A549 (cell line): Measurements from ENCODE around the gene CALN1.

ENCODE experiments used
- FOSB ChIP-seq: fragments of 250-450 bp; sonication (Bioruptor Pico); IDR thresholded peaks from 2 replicates; pipeline ENCODE4 v1.5.0; 2020; ENCODE audit warnings: mild to moderate bottlenecking, moderate library complexity
- HOXA7 ChIP-seq: fragments of 250-450 bp; sonication (Bioruptor Pico); IDR thresholded peaks from 2 replicates; pipeline ENCODE4 v1.5.0; 2020; ENCODE audit warnings: mild to moderate bottlenecking, moderate library complexity
- JUNB ChIP-seq: fragments of >200 bp; sonication (Bioruptor Twin); formaldehyde crosslinking; IDR thresholded peaks from 2 replicates; pipeline ENCODE4 v1.6.1; 2016
- NR3C1 ChIP-seq: fragments of >200 bp; sonication (Bioruptor Twin); formaldehyde crosslinking; IDR thresholded peaks from 3 replicates; pipeline ENCODE4 v1.6.1; 2017
- POLR2A ChIP-seq: IDR thresholded peaks from 2 replicates; pipeline ENCODE4 v1.6.1; 2012; ENCODE audit warnings: mild to moderate bottlenecking, low read length
- TF ChIP-seq, protein P1 (sequence below): fragments of >200 bp; sonication (Bioruptor Twin); formaldehyde crosslinking; IDR thresholded peaks from 3 replicates; pipeline ENCODE4 v1.5.1; 2016
- TF ChIP-seq, protein P2 (sequence below): fragments of 450-650 bp; IDR thresholded peaks from 2 replicates; pipeline ENCODE4 v1.6.1; 2014; ENCODE audit warnings: antibody characterized with exemption
- TF ChIP-seq, protein P3 (sequence below): fragments of 250-450 bp; sonication (Bioruptor Pico); IDR thresholded peaks from 2 replicates; pipeline ENCODE4 v1.5.0; 2021; ENCODE audit warnings: mild to moderate bottlenecking, moderate library complexity, borderline replicate concordance

GRCh38 chr7:72254455-72254854, 157.7 kb downstream of the CALN1 start:
- TF ChIP-seq, protein P1, sequence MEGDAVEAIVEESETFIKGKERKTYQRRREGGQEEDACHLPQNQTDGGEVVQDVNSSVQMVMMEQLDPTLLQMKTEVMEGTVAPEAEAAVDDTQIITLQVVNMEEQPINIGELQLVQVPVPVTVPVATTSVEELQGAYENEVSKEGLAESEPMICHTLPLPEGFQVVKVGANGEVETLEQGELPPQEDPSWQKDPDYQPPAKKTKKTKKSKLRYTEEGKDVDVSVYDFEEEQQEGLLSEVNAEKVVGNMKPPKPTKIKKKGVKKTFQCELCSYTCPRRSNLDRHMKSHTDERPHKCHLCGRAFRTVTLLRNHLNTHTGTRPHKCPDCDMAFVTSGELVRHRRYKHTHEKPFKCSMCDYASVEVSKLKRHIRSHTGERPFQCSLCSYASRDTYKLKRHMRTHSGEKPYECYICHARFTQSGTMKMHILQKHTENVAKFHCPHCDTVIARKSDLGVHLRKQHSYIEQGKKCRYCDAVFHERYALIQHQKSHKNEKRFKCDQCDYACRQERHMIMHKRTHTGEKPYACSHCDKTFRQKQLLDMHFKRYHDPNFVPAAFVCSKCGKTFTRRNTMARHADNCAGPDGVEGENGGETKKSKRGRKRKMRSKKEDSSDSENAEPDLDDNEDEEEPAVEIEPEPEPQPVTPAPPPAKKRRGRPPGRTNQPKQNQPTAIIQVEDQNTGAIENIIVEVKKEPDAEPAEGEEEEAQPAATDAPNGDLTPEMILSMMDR = no peak
- TF ChIP-seq, protein P2, sequence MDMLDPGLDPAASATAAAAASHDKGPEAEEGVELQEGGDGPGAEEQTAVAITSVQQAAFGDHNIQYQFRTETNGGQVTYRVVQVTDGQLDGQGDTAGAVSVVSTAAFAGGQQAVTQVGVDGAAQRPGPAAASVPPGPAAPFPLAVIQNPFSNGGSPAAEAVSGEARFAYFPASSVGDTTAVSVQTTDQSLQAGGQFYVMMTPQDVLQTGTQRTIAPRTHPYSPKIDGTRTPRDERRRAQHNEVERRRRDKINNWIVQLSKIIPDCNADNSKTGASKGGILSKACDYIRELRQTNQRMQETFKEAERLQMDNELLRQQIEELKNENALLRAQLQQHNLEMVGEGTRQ = no peak
- TF ChIP-seq POLR2A = no peak
- TF ChIP-seq HOXA7 (CRISPR knock-in tag) = no peak
- TF ChIP-seq FOSB (CRISPR knock-in tag) = no peak
- no peak for TF ChIP-seq JUNB
- TF ChIP-seq NR3C1 = no peak
- TF ChIP-seq, protein P3, sequence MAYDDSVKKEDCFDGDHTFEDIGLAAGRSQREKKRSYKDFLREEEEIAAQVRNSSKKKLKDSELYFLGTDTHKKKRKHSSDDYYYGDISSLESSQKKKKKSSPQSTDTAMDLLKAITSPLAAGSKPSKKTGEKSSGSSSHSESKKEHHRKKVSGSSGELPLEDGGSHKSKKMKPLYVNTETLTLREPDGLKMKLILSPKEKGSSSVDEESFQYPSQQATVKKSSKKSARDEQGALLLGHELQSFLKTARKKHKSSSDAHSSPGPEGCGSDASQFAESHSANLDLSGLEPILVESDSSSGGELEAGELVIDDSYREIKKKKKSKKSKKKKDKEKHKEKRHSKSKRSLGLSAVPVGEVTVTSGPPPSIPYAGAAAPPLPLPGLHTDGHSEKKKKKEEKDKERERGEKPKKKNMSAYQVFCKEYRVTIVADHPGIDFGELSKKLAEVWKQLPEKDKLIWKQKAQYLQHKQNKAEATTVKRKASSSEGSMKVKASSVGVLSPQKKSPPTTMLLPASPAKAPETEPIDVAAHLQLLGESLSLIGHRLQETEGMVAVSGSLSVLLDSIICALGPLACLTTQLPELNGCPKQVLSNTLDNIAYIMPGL = no peak
